Gastrocnemius medialis (tissue), 4 donors: ENCODE results near the gene AKTIP.

Source experiments
- CTCF ChIP-seq, 5 experiments: fragments of 450-650 bp in 3 of 5; fragments of 200-600 bp in 2 of 5; sonication (generic) in 2 of 5; IDR thresholded peaks in 4 of 5; conservative IDR thresholded peaks in 1 of 5; 1 replicate in 4 of 5; 2 replicates in 1 of 5; pipeline ENCODE4 v1.5.1; 2016 to 2019; ENCODE audit warnings: antibody characterized with exemption in 5 of 5, mild to moderate bottlenecking in 3 of 5, moderate library complexity in 3 of 5
- POLR2A ChIP-seq, 2 donors: fragments of 450-650 bp; IDR thresholded peaks; one replicate each; pipeline ENCODE4 v1.6.1; 2017; ENCODE audit warnings: antibody characterized with exemption in 2 of 2, mild to moderate bottlenecking in 2 of 2, moderate library complexity in 2 of 2

- no peak for TF ChIP-seq CTCF (IDR thresholded peaks at IDR 0.05 in 4 of 5, conservative IDR thresholded peaks at IDR 0.05 in 1 of 5)
- TF ChIP-seq POLR2A (IDR thresholded peaks at IDR 0.05) = no peak
These were observed 12.8 kb upstream of the AKTIP start for GRCh38 chr16:53515811-53516210.
